ENCODE measurements around the gene PGD. TPM values are rescaled to one million over a fixed set of nuclear protein-coding genes. Genes with fewer than 3 reads are reported as not detected.
A peak's percentile ranks its signal among the peaks of the same experiment; 100 is the strongest.
"Not testable (repeated sequence)": the region's sequence is repeated elsewhere in the genome, so short reads cannot be mapped to it uniquely, and the experiment has no call there.

PGD gene
- total and polyA plus RNA-seq, 8 donors, result 130 to 277 (median 157) TPM

- H3K4me3 ChIP-seq, result no peak overlapping the region
- peaks cover 0 to 69% of the 10 kb centered on the region in 2 donors for H3K36me3 ChIP-seq
- DNase-seq, result no peak
- H3K4me1 ChIP-seq, result peaks cover 0 to 50% of the 10 kb centered on the region in 2 donors
- H3K27me3 ChIP-seq, result no peaks in the 10 kb centered on the region
- no peak for TF ChIP-seq CTCF (IDR thresholded peaks at IDR 0.05)
- intact Hi-C loops (cut with DNase I), result no loop called here
- ATAC-seq, result no peak
- H3K27ac ChIP-seq, result no peak overlapping the region
- no peaks in the 10 kb centered on the region for H3K9me3 ChIP-seq
These were observed 3.9 kb downstream of the PGD start for GRCh38 chr1:10402729-10403274.

GRCh38 chr1:10407201-10407600, 8.3 kb downstream of the PGD start:
- no peak for TF ChIP-seq CTCF (IDR thresholded peaks at IDR 0.05)
- H3K4me3 ChIP-seq, result no peak overlapping the region
- H3K36me3 ChIP-seq, result peaks cover 0 to 99% of the 10 kb centered on the region in 2 donors
- peak overlapping the region in 1 of 2 donors; percentile 18 for H3K27ac ChIP-seq
- no peaks in the 10 kb centered on the region for H3K27me3 ChIP-seq
- DNase-seq (no peak), ATAC-seq (no peak)
- intact Hi-C loops (cut with DNase I), result no loop called here
- peaks cover 0 to 17% of the 10 kb centered on the region in 2 donors for H3K4me1 ChIP-seq
- H3K9me3 ChIP-seq, result no peaks in the 10 kb centered on the region

- H3K4me3 ChIP-seq, result peak overlapping the region in 1 of 2 donors; percentile 12
- H3K4me1 ChIP-seq, result peaks cover 0 to 30% of the 10 kb centered on the region in 2 donors
- intact Hi-C loops (cut with DNase I), result no loop called here
- peak; percentile 83 for ATAC-seq
- H3K9me3 ChIP-seq, result no peaks in the 10 kb centered on the region
- no peaks in the 10 kb centered on the region for H3K27me3 ChIP-seq
- no peak for TF ChIP-seq CTCF (IDR thresholded peaks at IDR 0.05)
- H3K36me3 ChIP-seq, result peaks cover 0 to 99% of the 10 kb centered on the region in 2 donors
- H3K27ac ChIP-seq, result peak overlapping the region; percentile 22 to 82
- peak in 1 of 4 donors; percentile 43 for DNase-seq
These were observed 16.5 kb downstream of the PGD start for GRCh38 chr1:10415211-10415930.

- DNase-seq; H3K4me3 ChIP-seq; H3K27me3 ChIP-seq; H3K9me3 ChIP-seq; ATAC-seq; intact Hi-C loops (cut with DNase I): not testable (repeated sequence)
- peaks cover 0 to 30% of the 10 kb centered on the region in 2 donors for H3K4me1 ChIP-seq
- H3K27ac ChIP-seq, result peak overlapping the region in 1 of 2 donors; percentile 82
- peaks cover 0 to 99% of the 10 kb centered on the region in 2 donors for H3K36me3 ChIP-seq
These were observed 17.1 kb downstream of the PGD start for GRCh38 chr1:10415967-10416366.

GRCh38 chr1:10418741-10419140, 19.9 kb downstream of the PGD start:
- H3K4me3 ChIP-seq; DNase-seq; intact Hi-C loops (cut with DNase I); H3K27me3 ChIP-seq; H3K27ac ChIP-seq; H3K9me3 ChIP-seq; ATAC-seq: not testable (repeated sequence)
- peaks cover 0 to 20% of the 10 kb centered on the region in 2 donors for H3K4me1 ChIP-seq
- H3K36me3 ChIP-seq, result peaks cover 0 to 81% of the 10 kb centered on the region in 2 donors

- Histone ChIP-seq H3K4me1 (peaks cover 0 to 14% of the 10 kb centered on the region in 2 donors), H3K27ac (peak overlapping the region in 1 of 2 donors; percentile 7), H3K9me3 (no peaks in the 10 kb centered on the region), H3K36me3 (peaks cover 0 to 75% of the 10 kb centered on the region in 2 donors), H3K27me3 (no peaks in the 10 kb centered on the region), H3K4me3 (no peak overlapping the region)
- DNase-seq (no peak), ATAC-seq (no peak)
- TF ChIP-seq CTCF (IDR thresholded peaks at IDR 0.05), result no peak
- intact Hi-C loops (cut with DNase I), result no loop called here
These were observed 20.5 kb downstream of the PGD start for GRCh38 chr1:10419351-10419750.
